DMS153 treated with DMSO at 0.1 percent for 48 hours (cell line): ENCODE measurements around the gene VAMP7.
"Not testable (repeated sequence)": the region's sequence is repeated elsewhere in the genome, so short reads cannot be mapped to it uniquely, and the experiment has no call there.

Source experiments
- DNase-seq: peaks from one replicate; lab custom pipeline; 2025; ENCODE audit not compliant: unreplicated experiment; lab: John Stamatoyannopoulos, UW

The VAMP7 gene

DNA sequence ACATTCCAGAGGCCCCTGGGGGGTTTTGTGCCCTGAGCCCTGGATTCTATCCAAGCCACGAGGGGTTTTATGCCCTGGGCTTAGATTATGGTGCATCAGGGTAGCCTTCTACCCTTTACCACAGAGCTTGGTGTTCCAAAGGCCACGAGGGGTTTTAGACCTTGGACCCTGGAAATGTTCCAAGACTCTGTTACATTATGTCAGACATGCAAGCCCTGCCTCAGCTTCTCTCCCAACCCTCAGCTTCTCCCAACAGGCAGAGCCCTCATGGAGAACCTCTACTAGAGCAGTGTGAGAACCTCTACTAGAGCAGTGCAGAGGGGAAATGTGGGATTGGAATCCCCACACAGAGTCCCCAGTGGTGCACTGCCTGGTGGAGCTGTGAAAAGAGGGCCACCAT, 105.8 kb downstream of the VAMP7 start:
- not testable (repeated sequence) for DNase-seq

DNA sequence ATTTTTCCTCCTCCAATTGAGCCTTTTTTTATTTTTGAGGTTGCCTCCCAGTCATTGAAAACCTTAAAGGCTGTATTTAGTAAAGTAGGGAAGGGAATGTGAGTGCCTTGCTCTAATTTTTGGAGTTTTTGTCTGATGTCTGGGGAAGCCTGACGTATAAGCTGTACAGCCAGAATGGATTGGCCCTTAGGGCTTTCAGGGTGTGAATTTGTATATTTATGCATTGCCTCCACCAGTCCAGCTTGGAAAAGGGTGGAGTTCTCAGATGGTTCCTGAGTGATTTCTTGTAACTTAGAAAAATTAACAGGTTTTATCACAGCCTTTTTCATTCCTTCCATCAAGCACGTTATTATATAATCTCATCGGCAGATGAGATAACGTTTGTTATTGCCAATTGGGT, 107.7 kb downstream of the VAMP7 start:
- DNase-seq = no peak
